ENCODE data around the gene CDCP2.

CDCP2 gene

DNA sequence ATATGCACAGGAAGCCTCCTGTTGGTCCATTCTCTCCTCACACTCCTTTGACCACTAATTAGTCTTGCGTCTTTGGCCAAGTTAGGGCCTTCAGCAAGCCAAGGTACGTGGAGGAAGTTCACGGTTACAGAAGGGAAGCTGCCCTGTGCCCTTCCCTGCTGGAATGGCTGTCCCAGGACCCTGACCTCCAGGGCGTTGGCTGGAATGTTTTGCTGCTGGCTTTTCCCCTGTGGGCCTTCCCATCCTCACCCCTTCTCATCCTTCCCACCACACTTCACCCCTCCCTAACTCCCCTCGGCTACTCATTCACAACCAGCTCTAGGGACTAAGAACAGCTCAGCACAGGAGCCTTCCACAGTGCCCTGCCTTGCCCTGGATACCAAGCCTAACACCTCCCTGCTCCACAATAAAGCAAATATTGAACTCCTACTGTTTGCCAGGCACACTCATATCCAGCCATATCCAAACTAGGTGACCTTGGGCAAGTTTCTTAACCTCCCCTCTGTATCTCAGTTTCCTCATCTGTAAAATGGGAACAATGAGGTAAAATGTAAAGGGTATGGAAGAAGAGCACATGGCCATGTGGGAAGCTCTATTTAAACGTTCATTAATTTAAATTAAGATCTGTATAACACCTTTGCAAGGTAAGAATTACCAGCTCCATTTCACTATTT lies 8.8 kb upstream of the CDCP2 start:
- TF ChIP-seq CTCF (IDR thresholded peaks at IDR 0.05; ENCODE audit: extremely low read depth, insufficient read depth, missing control alignments): no peak
- in situ Hi-C loops (cut with MboI; ENCODE audit: low pct_unique_long_range_greater_than_20kb, low sequenced_read_pairs, unreplicated experiment): no loop called here
- DNase-seq (ENCODE audit: low spot score): no peak

DNA sequence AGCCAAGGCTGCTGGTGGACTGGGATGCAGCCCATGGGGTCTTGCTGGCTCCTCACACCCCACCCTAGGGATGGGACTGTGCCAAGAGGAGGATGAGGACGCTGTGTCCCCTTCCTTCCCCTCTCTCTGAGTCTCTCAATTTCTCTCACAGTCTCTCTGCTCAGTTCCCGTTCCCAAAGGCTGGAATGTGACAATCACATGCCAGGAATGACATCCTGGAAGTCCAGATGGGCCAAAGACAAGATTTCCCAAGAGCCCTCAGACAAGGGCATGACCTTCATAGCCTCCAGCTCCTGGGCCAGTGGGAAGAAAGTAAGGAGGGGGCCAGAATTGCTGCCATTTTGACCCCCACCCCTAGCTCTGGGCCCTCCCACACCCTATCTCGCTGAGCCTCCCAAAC lies 7.6 kb upstream of the CDCP2 start:
- in situ Hi-C loops (cut with MboI; ENCODE audit: low pct_unique_long_range_greater_than_20kb, low sequenced_read_pairs, unreplicated experiment): no loop called here
- DNase-seq (ENCODE audit: low spot score): no peak
- no peak for TF ChIP-seq CTCF (IDR thresholded peaks at IDR 0.05; ENCODE audit: extremely low read depth, insufficient read depth, missing control alignments)

DNA sequence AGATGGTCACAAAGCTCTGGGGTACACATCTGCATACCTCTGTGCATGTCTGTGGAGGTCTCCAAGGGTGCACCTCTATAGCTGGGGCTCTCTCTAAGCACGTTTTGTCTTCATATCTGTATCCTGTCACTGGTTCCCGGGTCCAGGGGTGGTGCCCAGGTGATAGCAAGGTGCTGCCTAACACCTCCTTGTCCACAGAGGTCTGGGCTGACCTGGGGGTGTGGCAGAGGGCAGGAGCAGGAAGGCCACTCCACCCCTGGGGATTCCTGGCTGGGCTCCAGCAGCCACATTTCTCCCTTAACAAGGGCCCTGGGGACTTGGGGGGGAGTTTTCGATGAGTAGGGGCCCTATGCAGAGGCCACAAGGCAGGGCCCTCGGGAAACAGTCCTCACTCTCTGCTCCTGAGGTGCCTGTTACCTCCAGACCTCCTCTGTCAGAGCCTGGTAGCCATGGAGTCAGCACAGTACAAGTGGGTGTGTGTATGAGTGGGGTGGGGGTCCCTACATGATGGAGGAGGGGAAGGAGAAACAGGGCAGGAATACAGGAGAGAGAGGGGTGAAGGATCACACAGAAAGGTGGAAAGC lies 7.0 kb upstream of the CDCP2 start:
- DNase-seq (ENCODE audit: low spot score): no peak
- in situ Hi-C loops (cut with MboI; ENCODE audit: low pct_unique_long_range_greater_than_20kb, low sequenced_read_pairs, unreplicated experiment): no loop called here
- TF ChIP-seq CTCF (IDR thresholded peaks at IDR 0.05; ENCODE audit: extremely low read depth, insufficient read depth, missing control alignments): no peak

GRCh38 chr1:54158071-54158470 lies 5.3 kb upstream of the CDCP2 start:
- in situ Hi-C loops (cut with MboI; ENCODE audit: low pct_unique_long_range_greater_than_20kb, low sequenced_read_pairs, unreplicated experiment): no loop called here
- DNase-seq (ENCODE audit: low spot score): no peak
- no peak for TF ChIP-seq CTCF (IDR thresholded peaks at IDR 0.05; ENCODE audit: extremely low read depth, insufficient read depth, missing control alignments)

- TF ChIP-seq CTCF (IDR thresholded peaks at IDR 0.05; ENCODE audit: extremely low read depth, insufficient read depth, missing control alignments): no peak
- in situ Hi-C loops (cut with MboI; ENCODE audit: low pct_unique_long_range_greater_than_20kb, low sequenced_read_pairs, unreplicated experiment): no loop called here
- DNase-seq (ENCODE audit: low spot score): no peak
Measured at GRCh38 chr1:54157401-54157800, 4.6 kb upstream of the CDCP2 start.

GRCh38 chr1:54156986-54157385 lies 4.2 kb upstream of the CDCP2 start:
- no peak for DNase-seq (ENCODE audit: low spot score)
- no peak for TF ChIP-seq CTCF (IDR thresholded peaks at IDR 0.05; ENCODE audit: extremely low read depth, insufficient read depth, missing control alignments)
- in situ Hi-C loops (cut with MboI; ENCODE audit: low pct_unique_long_range_greater_than_20kb, low sequenced_read_pairs, unreplicated experiment): no loop called here
